GM20431 (cell line): ENCODE results near the gene ERMARD.

Experiments
- in situ Hi-C: fragments of 300-500 bp; cut with MseI, MboI; formaldehyde crosslinking; loops from one replicate; pipeline ENCODE4 v1.15.0; 2020; ENCODE audit warnings: low sequenced_read_pairs; ENCODE audit not compliant: unreplicated experiment

The ERMARD gene

GRCh38 chr6:169816054-169816453 lies 64.6 kb downstream of the ERMARD start:
- in situ Hi-C loops = no loop called here

GRCh38 chr6:169816975-169817374 lies 65.6 kb downstream of the ERMARD start:
- in situ Hi-C loops = no loop called here

- in situ Hi-C loops = no loop called here
Observed at GRCh38 chr6:169820358-169820757, 68.9 kb downstream of the ERMARD start.

GRCh38 chr6:169824021-169824420 lies 72.6 kb downstream of the ERMARD start:
- in situ Hi-C loops = no loop called here

- in situ Hi-C loops = no loop called here
Observed at GRCh38 chr6:169824848-169825557, 73.6 kb downstream of the ERMARD start.

GRCh38 chr6:169825558-169826225 lies 74.3 kb downstream of the ERMARD start:
- in situ Hi-C loops = no loop called here

- in situ Hi-C loops = no loop called here
Observed at GRCh38 chr6:169826697-169827096, 75.3 kb downstream of the ERMARD start.

GRCh38 chr6:169827290-169827717 lies 75.9 kb downstream of the ERMARD start:
- in situ Hi-C loops = no loop called here

- in situ Hi-C loops = no loop called here
Observed at GRCh38 chr6:169828176-169828575, 76.8 kb downstream of the ERMARD start.

GRCh38 chr6:169829786-169830185 lies 78.4 kb downstream of the ERMARD start:
- in situ Hi-C loops = no loop called here

GRCh38 chr6:169830876-169831275 lies 79.5 kb downstream of the ERMARD start:
- in situ Hi-C loops = no loop called here
